PC-9 (cell line): ENCODE data around the gene RHOA.

Experiments
- EZH2 ChIP-seq: fragments of 200-600 bp; sonication (generic); IDR thresholded peaks from 2 replicates; pipeline ENCODE4 v1.8.0; 2017; ENCODE audit warnings: antibody characterized with exemption, low read depth
- TF ChIP-seq, protein P1 (sequence below): fragments of 200-600 bp; sonication (generic); conservative IDR thresholded peaks from 2 replicates; pipeline ENCODE4 v1.6.1; 2017; ENCODE audit warnings: mixed run types, antibody characterized with exemption, mild to moderate bottlenecking, moderate library complexity

DNA sequence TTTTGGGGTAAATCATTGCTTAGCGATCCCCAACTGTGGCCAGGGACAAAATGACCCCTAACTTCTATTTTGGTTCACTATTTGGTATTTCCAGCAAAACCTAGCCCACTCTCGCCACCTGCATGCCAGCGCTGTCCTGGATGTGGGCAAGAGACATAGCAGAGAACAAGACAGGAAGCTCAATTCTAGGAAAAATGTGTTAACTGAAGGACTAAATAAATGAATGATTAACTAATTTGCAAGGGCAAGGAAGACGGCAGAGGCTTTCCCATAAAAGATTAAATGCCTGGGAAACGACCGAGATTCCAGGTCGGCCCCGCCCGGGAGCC lies 16.9 kb upstream of the RHOA start:
- TF ChIP-seq, protein P1, sequence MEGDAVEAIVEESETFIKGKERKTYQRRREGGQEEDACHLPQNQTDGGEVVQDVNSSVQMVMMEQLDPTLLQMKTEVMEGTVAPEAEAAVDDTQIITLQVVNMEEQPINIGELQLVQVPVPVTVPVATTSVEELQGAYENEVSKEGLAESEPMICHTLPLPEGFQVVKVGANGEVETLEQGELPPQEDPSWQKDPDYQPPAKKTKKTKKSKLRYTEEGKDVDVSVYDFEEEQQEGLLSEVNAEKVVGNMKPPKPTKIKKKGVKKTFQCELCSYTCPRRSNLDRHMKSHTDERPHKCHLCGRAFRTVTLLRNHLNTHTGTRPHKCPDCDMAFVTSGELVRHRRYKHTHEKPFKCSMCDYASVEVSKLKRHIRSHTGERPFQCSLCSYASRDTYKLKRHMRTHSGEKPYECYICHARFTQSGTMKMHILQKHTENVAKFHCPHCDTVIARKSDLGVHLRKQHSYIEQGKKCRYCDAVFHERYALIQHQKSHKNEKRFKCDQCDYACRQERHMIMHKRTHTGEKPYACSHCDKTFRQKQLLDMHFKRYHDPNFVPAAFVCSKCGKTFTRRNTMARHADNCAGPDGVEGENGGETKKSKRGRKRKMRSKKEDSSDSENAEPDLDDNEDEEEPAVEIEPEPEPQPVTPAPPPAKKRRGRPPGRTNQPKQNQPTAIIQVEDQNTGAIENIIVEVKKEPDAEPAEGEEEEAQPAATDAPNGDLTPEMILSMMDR = no peak
- TF ChIP-seq EZH2 = no peak
